HG03354 (cell line): Measurements from ENCODE around the gene LMO7.
"Not testable (repeated sequence)": the region's sequence is repeated elsewhere in the genome, so short reads cannot be mapped to it uniquely, and the experiment has no call there.

ENCODE experiments used
- ATAC-seq: cut with Tn5 transposase; IDR thresholded peaks from one replicate; pipeline ENCODE4 v1.9.1; 2021; ENCODE audit warnings: mild to moderate bottlenecking; ENCODE audit not compliant: unreplicated experiment, poor library complexity, severe bottlenecking

The LMO7 gene

GRCh38 chr13:75733113-75733512, 97.0 kb downstream of the LMO7 start:
- ATAC-seq, result not testable (repeated sequence)

GRCh38 chr13:75736173-75736572, 100.0 kb downstream of the LMO7 start:
- ATAC-seq, result no peak

DNA sequence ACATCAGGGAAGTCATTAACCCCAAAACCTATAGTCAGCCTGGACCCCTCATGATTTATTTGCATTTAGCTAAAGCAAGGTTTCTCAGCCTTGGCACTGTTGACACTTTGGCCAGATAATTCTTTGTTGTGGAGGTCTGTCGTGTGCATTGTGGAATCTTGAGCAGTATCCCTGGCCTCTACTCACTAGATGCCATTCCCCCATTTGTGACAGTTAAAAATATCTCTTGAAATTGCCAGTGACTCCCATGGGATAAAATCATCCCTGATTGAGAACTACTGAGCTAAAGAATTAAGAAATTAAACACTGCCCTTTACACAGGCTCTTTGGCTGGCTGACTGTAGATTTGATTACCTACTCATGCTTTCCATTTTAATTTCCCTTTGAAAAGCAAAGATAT, 102.7 kb downstream of the LMO7 start:
- ATAC-seq, result no peak

DNA sequence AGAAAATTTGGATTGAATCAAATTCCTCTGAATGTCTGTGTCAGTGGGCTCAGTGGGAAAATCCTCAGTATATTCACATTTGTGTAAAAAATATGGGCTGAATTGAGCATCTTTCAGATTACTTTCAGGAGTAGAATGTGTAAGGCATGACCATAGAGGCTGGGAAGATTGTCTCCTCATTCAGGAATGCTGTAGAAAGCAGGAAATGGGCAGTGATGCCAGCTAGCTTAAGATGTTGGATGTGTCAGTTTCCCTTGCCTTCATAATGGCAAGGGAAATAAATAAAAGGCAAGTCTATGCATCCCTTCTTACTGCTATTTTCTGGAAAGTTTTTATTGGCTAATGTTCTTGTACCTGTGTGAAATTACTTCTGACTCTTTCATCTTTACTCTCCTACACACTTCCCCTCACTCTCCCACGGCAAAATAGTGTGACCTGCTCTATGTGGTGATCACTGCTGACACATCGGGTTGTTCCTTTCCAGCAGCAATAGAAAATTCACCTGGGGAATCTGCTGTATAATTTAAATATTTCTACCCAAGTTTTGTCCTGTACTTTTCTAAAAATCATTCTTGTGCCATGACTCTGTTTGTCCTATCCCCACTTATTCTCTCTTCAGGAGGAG, 103.2 kb downstream of the LMO7 start:
- ATAC-seq, result no peak

DNA sequence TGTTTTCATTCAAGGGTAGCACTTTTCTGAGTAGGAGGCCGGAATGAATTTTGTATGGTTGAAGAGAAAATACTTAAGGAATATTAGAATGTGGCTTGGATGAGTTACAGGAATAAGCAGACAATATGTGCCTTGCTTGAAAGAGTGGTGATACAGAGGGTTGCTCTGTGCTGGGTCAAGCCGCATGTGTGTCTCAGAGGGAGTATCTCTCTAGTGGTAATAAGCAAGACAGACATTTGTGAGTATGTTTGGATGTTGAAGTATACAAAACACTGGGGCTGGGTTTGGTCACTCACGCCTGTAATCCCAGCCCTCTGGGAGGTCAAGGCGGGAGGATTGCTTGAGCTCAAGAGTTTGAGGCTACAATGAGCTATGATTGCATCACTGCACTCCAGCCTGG, 103.9 kb downstream of the LMO7 start:
- no peak for ATAC-seq

GRCh38 chr13:75743072-75743471, 106.9 kb downstream of the LMO7 start:
- ATAC-seq, result not testable (repeated sequence)

DNA sequence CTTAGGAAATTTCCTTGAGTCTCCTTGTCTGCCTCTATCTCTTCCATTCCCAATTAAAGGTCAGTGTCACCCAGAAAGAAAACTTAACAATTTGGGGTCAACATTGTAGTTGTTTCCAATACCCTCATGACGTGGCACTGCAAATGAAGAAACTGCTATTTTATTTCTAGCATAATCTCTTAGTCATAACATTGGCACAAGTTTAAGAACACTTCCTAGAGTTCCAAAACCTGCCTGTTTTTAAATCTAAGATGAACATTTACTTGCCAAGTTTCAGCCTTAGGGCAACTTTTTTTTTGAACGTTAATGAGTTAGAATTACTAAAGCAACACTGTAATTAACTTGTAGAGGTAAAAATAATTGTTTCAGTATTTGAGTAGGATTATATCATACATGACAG, 108.0 kb downstream of the LMO7 start:
- ATAC-seq, result no peak

GRCh38 chr13:75745387-75745786, 109.3 kb downstream of the LMO7 start:
- no peak for ATAC-seq

DNA sequence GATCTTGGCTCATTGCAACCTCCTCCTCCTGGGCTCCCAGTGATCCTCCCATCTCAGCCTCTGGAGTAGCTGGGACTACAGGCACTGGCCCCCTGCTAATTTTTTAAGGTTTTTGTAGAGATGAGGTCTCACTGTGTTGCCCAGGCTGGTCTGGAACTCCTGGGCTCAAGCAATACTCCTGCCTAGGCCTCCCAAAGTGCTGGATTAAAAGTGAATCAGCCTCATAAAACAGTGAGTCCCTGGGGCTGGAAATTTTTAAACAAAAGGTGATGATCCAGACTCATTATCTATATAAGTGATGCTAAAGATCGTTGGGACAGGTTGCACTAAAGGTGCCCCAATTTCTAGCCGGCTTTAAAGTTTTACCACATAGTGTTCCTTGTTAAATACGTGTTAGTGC, 112.7 kb downstream of the LMO7 start:
- no peak for ATAC-seq

GRCh38 chr13:75749407-75749806, 113.3 kb downstream of the LMO7 start:
- no peak for ATAC-seq

DNA sequence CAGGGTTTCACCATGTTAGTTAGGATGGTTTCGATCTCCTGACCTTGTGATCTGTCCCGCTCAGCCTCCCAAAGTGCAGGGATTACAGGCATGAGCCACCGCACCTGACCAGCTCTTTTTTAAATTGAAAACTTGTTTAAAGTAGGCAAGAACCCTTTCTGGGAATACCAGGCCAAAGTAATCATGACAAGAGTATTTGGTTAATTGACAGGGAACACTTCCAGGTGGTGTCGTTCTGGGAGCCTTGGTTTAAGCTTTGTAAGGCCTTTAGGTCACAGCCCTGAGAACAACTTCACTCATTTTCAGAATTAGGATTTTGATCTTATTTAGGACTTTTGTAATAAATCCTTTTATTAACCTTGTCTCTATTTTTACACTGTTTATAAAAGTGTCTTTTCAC, 115.2 kb downstream of the LMO7 start:
- no peak for ATAC-seq

- ATAC-seq, result no peak
These were observed 116.7 kb downstream of the LMO7 start for GRCh38 chr13:75752826-75753225.

DNA sequence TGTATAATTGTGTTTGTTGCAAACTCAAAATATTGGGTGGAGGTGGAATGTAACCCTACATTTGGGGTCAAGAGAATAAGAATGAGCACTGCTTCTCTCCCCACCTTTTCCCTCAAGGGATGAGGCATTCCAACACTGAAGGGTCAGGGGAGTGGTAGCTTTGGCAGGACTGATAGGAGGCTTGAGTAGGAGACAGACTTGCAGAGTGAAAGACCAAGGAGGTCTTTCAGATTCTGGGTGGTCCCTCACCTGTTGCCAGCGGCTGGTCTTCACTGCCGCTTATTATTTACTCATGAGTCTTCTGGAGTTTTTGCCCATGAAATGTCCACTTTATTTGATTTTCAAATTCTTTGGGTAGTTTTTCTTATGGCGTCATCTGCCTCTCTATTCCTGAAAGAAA, 118.8 kb downstream of the LMO7 start:
- ATAC-seq, result no peak

- ATAC-seq, result no peak
These were observed 121.2 kb downstream of the LMO7 start for GRCh38 chr13:75757336-75757735.

DNA sequence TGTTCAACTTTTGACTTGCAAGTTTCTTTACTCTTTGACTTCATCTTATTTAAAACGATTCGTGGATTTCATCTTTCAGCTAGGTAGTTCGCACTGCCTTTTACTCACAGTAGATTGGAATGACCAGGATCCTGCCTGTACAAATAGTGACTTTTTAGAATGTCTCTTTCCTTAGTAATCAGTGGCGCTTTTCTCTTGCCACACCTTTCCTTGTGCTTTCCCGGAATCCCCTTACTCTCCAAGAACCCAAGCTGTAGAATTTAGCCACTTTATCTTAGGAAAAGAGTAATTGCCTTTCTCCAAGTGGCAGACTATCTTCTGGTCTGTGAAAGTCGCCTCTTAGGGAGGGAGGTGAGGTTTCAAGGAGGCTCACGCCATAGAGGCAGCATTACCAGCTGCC, 123.4 kb downstream of the LMO7 start:
- ATAC-seq, result no peak

DNA sequence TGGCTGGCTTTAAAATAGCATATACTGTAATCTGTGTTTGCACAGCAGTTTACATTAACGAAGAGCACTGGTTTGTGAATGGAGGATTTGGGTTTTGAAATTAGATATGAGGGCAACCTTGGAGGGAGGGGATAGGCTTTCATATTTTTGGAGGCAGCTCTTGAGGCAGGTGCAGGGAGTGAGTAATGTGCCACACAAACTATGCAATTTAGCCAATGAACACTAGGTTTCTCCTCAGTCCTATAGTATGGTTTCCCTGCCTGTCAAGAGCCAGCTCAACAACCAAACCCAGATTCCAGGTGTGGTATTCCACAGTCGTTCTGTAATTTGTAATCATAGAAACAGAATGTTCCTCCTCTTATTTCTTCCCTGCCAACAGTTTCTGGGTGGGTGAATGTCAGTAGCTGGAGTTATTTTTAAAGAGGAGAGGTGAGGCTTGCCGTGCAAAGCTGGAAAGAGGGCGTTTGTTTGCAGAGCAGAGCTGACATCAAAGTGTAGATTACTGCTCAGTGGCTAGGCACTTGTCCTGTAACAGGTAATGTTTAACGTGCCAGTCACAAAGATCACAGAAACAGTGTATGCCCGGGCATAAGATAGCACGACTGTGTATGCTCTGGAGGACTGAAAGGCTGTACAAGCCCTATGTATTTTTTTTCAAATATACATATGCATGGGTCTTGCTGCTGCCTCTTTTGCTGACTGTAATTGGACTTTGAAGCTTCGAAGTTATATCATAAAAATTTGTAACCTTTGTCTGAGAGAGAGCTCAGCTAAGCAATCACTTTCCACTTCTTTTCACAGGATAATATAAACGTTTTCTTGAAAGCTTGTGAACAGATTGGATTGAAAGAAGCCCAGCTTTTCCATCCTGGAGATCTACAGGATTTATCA, 124.2 kb downstream of the LMO7 start:
- peak; percentile 54 for ATAC-seq

- peak; percentile 32 for ATAC-seq
These were observed 125.2 kb downstream of the LMO7 start for GRCh38 chr13:75761369-75761768.

DNA sequence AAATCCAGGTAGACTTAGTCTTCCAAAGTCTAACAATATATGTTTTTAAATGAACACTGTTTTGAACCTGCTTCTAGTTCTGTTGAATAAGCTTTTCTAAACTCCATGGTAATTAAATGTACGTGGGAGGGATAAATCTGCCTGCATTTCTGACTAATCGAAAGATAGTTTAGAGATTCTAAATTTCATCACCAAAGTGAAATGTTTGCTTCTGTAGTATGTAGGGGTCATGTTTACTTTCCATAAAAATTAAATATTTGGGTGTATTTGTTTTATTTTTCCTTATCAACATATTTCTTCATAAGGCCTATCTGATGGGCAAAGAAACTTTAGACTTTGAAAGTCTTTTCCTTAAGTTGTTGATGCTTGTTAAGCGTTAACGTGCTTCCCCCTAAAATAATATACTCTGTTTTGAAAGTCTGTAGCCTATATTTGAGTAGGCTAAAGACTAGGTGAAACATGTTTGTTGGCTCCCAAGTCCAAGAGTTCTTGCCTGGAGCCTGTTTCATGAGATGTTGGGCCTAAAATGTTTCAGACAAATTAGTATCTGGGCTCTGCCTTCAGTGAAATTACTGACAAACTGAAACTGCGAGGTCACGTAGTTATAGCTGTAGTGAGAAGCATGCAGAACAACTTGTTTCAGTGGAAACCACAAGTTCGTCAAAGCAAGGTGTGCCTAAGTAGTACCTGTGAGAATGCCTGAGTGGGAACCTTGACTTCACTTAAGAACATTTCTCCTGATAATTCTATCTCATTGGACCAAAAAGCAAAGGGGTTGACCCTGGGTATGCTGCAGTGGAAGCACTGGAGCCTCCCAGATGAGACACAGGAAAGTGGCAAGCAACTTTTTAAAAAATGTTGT, 126.2 kb downstream of the LMO7 start:
- ATAC-seq, result peak; percentile 92

- peak; percentile 23 for ATAC-seq
These were observed 126.8 kb downstream of the LMO7 start for GRCh38 chr13:75762955-75763354.

DNA sequence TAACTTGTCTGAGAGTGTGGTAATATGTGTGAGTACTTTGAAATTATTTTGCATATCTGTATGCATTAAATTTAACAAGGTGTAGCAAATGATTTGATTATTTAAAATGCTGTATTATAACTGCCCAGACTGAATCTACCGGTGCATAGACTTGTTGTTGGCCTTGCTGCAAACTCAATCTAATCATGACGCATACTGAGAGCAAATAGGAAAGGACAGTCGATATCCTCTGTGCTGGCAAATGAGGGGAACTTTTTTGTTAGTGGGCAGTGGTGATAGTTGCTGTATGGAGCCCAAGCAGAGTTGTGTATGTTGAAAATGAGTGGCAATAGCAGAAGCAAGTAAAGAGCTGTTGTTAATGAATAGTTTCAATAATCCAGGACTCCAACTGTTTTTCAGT, 127.4 kb downstream of the LMO7 start:
- no peak for ATAC-seq
